ENCODE measurements around the gene GPN3. TPM values are rescaled to one million over a fixed set of nuclear protein-coding genes. Genes with fewer than 3 reads are reported as not detected.

The GPN3 gene
- total RNA-seq, 2 donors from 2014 or later, result 8.1 to 10.2 TPM

Other genes with a start within 250 kb of the GPN3 start
- gene ATP2A2, start 187.0 kb downstream of the GPN3 start, total RNA-seq, result 100 to 1,000 TPM; 248 to 279 TPM
- gene ANAPC7, start 64.5 kb downstream of the GPN3 start, total RNA-seq, result 10 to 100 TPM; 27.3 to 31.1 TPM
- 100 to 1,000 TPM; 276 to 284 TPM for gene ARPC3, start 17.9 kb downstream of the GPN3 start, total RNA-seq
- 1 to 10 TPM; 1.5 to 1.6 TPM for gene FAM216A, start 588 bp upstream of the GPN3 start, total RNA-seq
- gene VPS29, start 33.9 kb upstream of the GPN3 start, total RNA-seq, result 100 to 1,000 TPM in 1 of 2 donors, 10 to 100 TPM in 1; 99.0 to 114 TPM
- under 1 TPM; 0.25 to 0.37 TPM for gene RAD9B, start 34.1 kb upstream of the GPN3 start, total RNA-seq
- gene PPTC7, start 115.1 kb upstream of the GPN3 start, total RNA-seq, result 10 to 100 TPM; 30.7 to 32.4 TPM
- 1 to 10 TPM; 8.0 to 9.1 TPM for gene TCTN1, start 145.9 kb upstream of the GPN3 start, total RNA-seq
- 1 to 10 TPM; 1.4 to 3.0 TPM for gene HVCN1, start 220.9 kb upstream of the GPN3 start, total RNA-seq